Activated CD4-positive, alpha-beta T cell treated with anti-CD3 and anti-CD28 coated beads, Interleukin-2, amount 50 U/mL, for 16 hours (primary cell): ENCODE results near the gene GPR12.

ENCODE experiments used
- DNase-seq: peaks from one replicate; pipeline ENCODE4 v3.0.0-alpha.2; 2020

The GPR12 gene

GRCh38 chr13:26759907-26760831 is at the start of gene GPR12:
Gene GPR12 (minus strand): TSS chr13:26760786. CDS start chr13:26759827, 959 bp downstream.
- no peak for DNase-seq

- DNase-seq: no peak
Observed at GRCh38 chr13:26810095-26810494, 49.5 kb upstream of the GPR12 start.

- no peak for DNase-seq
Observed at GRCh38 chr13:26806891-26807290, 46.3 kb upstream of the GPR12 start.

GRCh38 chr13:26787961-26788360 is 27.4 kb upstream of the GPR12 start:
- DNase-seq: no peak

GRCh38 chr13:26786651-26787295 is 26.2 kb upstream of the GPR12 start:
- DNase-seq: no peak

GRCh38 chr13:26785838-26786630 is 25.4 kb upstream of the GPR12 start:
- peak; percentile 38 for DNase-seq

- DNase-seq: no peak
Observed at GRCh38 chr13:26784704-26785639, 24.4 kb upstream of the GPR12 start.

- DNase-seq: no peak
Observed at GRCh38 chr13:26780411-26780810, 19.8 kb upstream of the GPR12 start.

- no peak for DNase-seq
Observed at GRCh38 chr13:26779321-26779720, 18.7 kb upstream of the GPR12 start.

- DNase-seq: no peak
Observed at GRCh38 chr13:26772531-26772930, 11.9 kb upstream of the GPR12 start.

- DNase-seq: no peak
Observed at GRCh38 chr13:26771796-26772195, 11.2 kb upstream of the GPR12 start.

GRCh38 chr13:26762745-26763345 is 2.3 kb upstream of the GPR12 start:
- no peak for DNase-seq

GRCh38 chr13:26760832-26761582 is 421 bp upstream of the GPR12 start:
- no peak for DNase-seq

GRCh38 chr13:26759249-26759906 is 1.2 kb downstream of the GPR12 start:
- DNase-seq: no peak

- DNase-seq: no peak
Observed at GRCh38 chr13:26758496-26759157, 2.0 kb downstream of the GPR12 start.

- no peak for DNase-seq
Observed at GRCh38 chr13:26756961-26757360, 3.6 kb downstream of the GPR12 start.

GRCh38 chr13:26752671-26753070 is 7.9 kb downstream of the GPR12 start:
- no peak for DNase-seq

- no peak for DNase-seq
Observed at GRCh38 chr13:26749905-26750304, 10.7 kb downstream of the GPR12 start.

- peak; percentile 5 for DNase-seq
Observed at GRCh38 chr13:26749285-26749684, 11.3 kb downstream of the GPR12 start.

- no peak for DNase-seq
Observed at GRCh38 chr13:26747706-26748105, 12.9 kb downstream of the GPR12 start.
